Coronary artery (tissue), 2 donors: ENCODE results near the gene PPAN.

Source experiments
- DNase-seq: peaks from one replicate; pipeline ENCODE4 v3.0.0-alpha.2; 2017; ENCODE audit warnings: low spot score
- H3K27ac ChIP-seq, 2 donors: fragments of 200-600 bp; sonication (generic); one replicate each; pipeline ENCODE4 v1.5.1; 2016 to 2019
- H3K4me3 ChIP-seq: fragments of 200-600 bp; sonication (generic); 2 replicates; pipeline ENCODE4 v1.5.1; 2016; ENCODE audit warnings: mild to moderate bottlenecking, moderate library complexity
- TF ChIP-seq, protein P1 (sequence below): fragments of 200-600 bp; sonication (generic); IDR thresholded peaks from one replicate; pipeline ENCODE4 v1.5.1; 2019; ENCODE audit warnings: antibody characterized with exemption

The PPAN gene

DNA sequence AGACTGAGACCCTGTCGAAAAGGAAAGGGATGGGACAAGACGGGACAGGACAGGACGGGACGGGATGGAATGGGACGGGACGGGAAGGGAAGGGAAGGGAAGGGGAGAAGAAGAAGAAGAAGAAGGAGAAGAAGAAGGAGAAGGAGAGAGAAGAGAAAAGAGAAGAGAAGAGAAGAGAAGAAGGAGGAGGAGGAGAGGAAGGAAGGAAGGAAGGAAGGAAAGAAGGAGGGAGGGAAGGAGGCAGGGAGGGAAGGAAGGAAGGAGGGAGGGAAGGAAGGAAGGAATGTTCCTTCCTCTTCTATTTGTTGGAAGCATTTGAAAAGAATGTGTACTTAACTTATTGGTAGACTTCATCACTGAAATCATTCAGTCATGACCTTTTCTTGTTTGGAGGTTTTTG lies 29.6 kb upstream of the PPAN start:
- DNase-seq, result no peak
- H3K27ac ChIP-seq, result no peak overlapping the region
- no peak overlapping the region for H3K4me3 ChIP-seq
- TF ChIP-seq, protein P1, sequence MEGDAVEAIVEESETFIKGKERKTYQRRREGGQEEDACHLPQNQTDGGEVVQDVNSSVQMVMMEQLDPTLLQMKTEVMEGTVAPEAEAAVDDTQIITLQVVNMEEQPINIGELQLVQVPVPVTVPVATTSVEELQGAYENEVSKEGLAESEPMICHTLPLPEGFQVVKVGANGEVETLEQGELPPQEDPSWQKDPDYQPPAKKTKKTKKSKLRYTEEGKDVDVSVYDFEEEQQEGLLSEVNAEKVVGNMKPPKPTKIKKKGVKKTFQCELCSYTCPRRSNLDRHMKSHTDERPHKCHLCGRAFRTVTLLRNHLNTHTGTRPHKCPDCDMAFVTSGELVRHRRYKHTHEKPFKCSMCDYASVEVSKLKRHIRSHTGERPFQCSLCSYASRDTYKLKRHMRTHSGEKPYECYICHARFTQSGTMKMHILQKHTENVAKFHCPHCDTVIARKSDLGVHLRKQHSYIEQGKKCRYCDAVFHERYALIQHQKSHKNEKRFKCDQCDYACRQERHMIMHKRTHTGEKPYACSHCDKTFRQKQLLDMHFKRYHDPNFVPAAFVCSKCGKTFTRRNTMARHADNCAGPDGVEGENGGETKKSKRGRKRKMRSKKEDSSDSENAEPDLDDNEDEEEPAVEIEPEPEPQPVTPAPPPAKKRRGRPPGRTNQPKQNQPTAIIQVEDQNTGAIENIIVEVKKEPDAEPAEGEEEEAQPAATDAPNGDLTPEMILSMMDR, result no peak

GRCh38 chr19:10078329-10078728 lies 27.8 kb upstream of the PPAN start:
- no peak for DNase-seq
- H3K27ac ChIP-seq, result no peak overlapping the region
- no peak overlapping the region for H3K4me3 ChIP-seq
- TF ChIP-seq, protein P1, result no peak

- Histone ChIP-seq H3K27ac (no peak overlapping the region), H3K4me3 (no peak overlapping the region)
- TF ChIP-seq, protein P1, result no peak
- no peak for DNase-seq
Measured at GRCh38 chr19:10079031-10079453, 27.1 kb upstream of the PPAN start.

DNA sequence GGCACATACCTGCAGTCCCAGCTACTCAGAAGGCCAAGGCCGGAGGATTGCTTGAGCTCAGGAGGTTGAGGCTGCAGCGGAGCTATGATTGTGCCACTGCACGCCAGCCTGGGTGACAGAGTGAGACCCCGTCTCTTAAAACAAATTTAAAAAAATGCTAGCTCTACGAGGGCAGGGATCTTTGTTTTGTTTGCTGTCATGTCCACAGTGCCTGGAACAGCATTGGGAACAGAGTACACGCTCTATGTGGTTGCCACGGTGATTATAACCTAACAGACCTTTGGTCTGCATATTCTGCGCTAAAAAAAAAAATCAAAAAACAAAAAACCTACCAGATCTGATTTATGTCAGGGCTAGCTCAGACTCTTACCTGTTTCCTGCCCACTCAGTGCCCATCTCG lies 22.3 kb upstream of the PPAN start:
- H3K27ac ChIP-seq, result no peak overlapping the region
- TF ChIP-seq, protein P1, result no peak
- DNase-seq, result no peak
- no peak overlapping the region for H3K4me3 ChIP-seq

DNA sequence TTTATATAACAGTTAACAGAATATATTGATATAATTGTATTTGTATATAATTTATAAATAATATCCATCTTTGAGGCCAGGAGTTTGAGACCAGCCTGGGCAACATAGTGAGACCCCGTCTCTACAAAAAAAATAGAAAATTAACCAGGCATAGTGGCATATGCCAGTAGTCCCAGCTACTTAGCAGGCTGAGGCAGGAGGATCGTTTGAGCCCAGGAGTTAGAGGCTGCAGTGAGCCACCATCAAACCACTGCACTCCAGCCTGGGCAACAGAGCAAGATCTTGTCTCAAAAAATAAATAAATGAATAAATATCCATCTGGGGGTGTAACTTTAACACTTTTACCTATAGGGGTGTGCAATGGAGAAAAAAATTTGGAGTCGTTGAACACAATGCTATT lies 21.4 kb upstream of the PPAN start:
- H3K4me3 ChIP-seq, result no peak overlapping the region
- H3K27ac ChIP-seq, result no peak overlapping the region
- no peak for DNase-seq
- TF ChIP-seq, protein P1, result no peak

DNA sequence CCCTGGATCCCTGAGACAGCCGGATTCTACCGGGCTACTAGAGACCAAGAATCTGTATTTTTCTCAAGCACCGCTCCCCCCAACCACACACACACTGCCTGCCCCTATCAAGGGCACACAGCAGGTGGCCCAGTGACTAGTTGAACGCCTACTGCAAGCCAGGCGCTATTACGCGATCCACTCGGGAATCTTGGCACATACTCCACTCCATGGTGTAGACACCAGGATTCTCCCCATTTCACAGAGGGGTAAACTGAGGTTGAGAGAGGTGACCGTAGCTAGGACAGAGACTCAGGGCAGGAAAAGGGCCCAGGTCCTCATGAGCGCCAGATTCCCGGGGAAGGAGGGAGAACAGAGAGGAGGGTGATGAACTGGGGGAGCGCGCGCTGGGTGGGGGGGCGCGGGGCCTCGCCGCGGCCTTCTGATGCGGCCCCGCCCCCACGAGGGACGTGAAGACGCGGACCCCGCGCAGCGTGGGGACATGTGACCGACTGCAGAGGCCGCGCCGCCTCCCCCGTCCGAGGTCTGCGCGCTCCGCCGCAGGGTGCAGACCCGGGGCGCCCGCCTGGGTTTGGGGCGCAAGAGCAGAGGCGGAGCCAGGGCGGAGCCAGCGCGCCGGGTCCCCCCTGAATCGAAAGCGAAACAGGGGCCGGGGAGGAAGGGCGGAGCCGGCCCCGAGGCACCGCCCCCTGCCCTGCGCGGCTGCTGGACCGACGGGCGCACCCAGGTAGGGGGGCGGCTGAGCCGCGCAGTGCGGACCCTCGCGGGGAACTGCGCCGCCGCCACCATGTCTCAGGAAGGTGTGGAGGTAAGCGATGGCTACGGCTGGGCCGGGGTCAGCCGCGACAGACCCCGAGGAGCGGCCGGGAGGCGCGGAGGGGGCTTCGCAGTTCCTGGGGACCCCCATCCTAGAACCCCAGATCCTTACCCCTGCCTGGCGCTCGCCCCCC lies 20.2 kb upstream of the PPAN start, which contains the start of gene SHFL:
TSS of gene SHFL (plus strand) at position 677 of the 950 bp plus-strand sequence. CDS start at position 788, 111 bp downstream.
- TF ChIP-seq, protein P1, result no peak
- DNase-seq, result no peak
- peak within 1 kb of the TSS; percentile 81 for H3K4me3 ChIP-seq
- H3K27ac ChIP-seq, result peak within 1 kb of the TSS; percentile 88 to 91
